ENCODE results near the gene LASP1.

DNA sequence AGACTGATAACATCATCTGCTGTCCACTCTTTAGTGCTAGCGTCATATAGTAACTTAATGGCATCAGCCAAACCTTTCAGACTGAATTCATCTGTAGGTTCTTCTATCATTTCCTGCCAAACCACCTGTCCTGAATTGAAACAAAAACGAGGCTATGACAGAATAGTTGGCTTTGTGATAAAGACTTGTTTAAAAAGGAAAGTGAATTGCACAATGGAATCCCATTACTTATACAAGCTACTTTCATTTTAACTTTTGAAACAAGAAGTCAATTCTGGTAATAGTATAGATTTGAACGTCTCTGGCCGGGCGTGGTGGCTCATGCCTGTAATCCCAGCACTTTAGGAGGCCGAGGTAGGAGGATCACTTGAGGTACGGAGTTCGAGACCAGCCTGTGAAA is 73.7 kb downstream of the LASP1 start:
- TF ChIP-seq, protein P1, sequence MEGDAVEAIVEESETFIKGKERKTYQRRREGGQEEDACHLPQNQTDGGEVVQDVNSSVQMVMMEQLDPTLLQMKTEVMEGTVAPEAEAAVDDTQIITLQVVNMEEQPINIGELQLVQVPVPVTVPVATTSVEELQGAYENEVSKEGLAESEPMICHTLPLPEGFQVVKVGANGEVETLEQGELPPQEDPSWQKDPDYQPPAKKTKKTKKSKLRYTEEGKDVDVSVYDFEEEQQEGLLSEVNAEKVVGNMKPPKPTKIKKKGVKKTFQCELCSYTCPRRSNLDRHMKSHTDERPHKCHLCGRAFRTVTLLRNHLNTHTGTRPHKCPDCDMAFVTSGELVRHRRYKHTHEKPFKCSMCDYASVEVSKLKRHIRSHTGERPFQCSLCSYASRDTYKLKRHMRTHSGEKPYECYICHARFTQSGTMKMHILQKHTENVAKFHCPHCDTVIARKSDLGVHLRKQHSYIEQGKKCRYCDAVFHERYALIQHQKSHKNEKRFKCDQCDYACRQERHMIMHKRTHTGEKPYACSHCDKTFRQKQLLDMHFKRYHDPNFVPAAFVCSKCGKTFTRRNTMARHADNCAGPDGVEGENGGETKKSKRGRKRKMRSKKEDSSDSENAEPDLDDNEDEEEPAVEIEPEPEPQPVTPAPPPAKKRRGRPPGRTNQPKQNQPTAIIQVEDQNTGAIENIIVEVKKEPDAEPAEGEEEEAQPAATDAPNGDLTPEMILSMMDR (IDR thresholded peaks at IDR 0.05): no peak
- TF ChIP-seq POLR2A (IDR thresholded peaks at IDR 0.05): no peak

All from ovary (tissue), 3 donors.